Left cardiac atrium (tissue), 4 donors: ENCODE data around the gene ELAVL1. TPM values are rescaled to one million over a fixed set of nuclear protein-coding genes. Genes with fewer than 3 reads are reported as not detected.

Source experiments
- ATAC-seq, 2 donors: fragments of 200-7000 bp; cut with Tn5 transposase; one replicate each; pipeline ENCODE4 v1.9.1; 2020; ENCODE audit warnings: mild to moderate bottlenecking in 2 of 2, moderate library complexity in 2 of 2
- DNase-seq: peaks from one replicate; pipeline ENCODE4 v3.0.0-alpha.2; 2020
- intact Hi-C, 2 donors: fragments of 100-400 bp; cut with DNase I; formaldehyde crosslinking; loops; one replicate each; pipeline versions ENCODE4 v1.14.1 to v1.15.1; 2022 to 2023
- total RNA-seq, 2 donors: library from RNA; stranded (reverse); fragmentation: NEBNext Ultra II Directional; extraction: Animal tissue kit (Norgen Biotek cat#: 25700); gene quantifications; one replicate each; pipeline ENCODE4 v1.2.1, GENCODE V29; 2021
- donor health status: DM: no; HTN: yes; CAD: no.
- donor health status: DM: no; HTN: yes; CAD: no; lungs with severe emphysema.
- donor health status: DM: yes; HTN: yes; CAD: no.
- donor health status: Dilated cardiomyopathy.

The ELAVL1 gene
- total RNA-seq, 2 donors from 2014 or later: 51.6 to 68.3 TPM

DNA sequence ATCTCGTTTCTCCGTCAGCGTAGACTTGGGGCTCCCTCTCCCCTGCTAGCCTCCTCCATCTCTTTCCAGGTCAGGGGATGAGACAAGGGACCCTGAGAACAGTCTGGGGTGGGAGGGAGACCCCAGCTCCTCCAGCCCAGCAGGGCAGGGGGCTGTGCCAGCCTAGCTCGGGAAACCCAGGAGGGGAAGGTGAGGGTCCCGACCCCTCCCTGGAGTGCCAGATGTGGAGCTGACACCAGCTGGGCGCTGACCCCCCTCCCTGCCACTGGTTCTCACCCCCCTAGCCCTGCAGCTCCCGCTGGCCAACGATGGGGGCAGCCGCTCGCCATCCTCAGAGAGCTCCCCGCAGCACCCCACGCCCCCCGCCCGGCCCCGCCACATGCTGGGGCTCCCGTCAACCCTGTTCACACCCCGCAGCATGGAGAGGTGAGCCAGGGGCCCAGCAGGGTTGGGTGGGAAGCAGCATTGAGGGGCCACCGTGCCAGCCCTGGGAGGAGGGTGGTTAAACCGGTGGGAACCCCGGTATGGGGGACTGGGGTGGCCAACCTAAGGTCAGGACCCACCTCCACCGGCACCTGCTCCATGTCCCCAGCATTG is 95.9 kb downstream of the ELAVL1 start:
- intact Hi-C loops: no loop called here
- ATAC-seq (no peak), DNase-seq (no peak)

DNA sequence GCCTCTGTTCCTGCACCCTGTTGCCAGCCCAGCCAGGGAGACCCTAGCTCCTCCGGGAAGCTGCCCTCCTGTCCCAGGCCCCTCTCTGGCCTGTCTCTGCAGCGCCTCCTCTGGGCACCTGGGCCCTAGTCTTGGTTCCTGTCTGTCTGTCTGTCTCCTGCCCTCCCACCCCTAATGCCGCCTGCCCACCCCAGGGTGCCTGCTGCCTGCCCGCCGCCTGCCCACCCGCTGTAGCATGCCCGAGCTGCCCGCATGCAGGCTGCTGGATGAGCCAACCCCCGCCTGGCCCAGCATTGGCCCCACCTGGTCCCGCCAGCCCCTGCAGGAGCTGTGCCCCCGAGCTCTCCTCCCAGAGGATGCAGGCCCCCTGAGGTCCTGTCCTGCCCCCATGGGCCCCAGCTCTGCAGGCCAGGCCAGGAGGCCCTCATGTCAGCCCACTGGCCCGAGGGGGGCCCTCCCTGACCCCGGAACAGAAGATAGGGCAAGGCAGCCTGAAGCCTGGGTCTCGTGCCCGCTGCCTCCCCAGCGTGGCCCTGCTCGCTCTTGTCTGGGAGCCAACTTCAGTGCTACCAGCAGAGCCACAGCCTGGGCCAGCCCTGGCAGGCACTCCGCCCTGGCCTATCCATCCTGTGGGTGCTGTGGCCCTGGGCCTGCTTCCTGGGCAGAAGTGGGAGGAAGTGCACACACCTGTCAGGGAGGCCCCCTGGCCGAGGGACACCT is 96.5 kb downstream of the ELAVL1 start:
- ATAC-seq (no peak), DNase-seq (no peak)
- intact Hi-C loops: no loop called here

Other genes with a start within 250 kb of the ELAVL1 start
- gene CLEC4M, start 242.4 kb downstream of the ELAVL1 start, total RNA-seq: under 1 TPM in 1 of 2 donors, not detected in 1; 0.29 TPM
- 10 to 100 TPM; 17.6 to 18.8 TPM for gene EVI5L, start 175.4 kb downstream of the ELAVL1 start, total RNA-seq
- gene PRR36, start 131.3 kb downstream of the ELAVL1 start, total RNA-seq: under 1 TPM; 0.10 to 0.24 TPM
- gene LRRC8E, start 117.1 kb downstream of the ELAVL1 start, total RNA-seq: 1 to 10 TPM in 1 of 2 donors, under 1 TPM in 1; 0.88 to 1.7 TPM
- 10 to 100 TPM; 24.3 to 25.8 TPM for gene MAP2K7, start 101.8 kb downstream of the ELAVL1 start, total RNA-seq
- 10 to 100 TPM in 1 of 2 donors, 1 to 10 TPM in 1; 9.7 to 13.6 TPM for gene TGFBR3L, start 90.8 kb downstream of the ELAVL1 start, total RNA-seq
- gene SNAPC2, start 85.3 kb downstream of the ELAVL1 start, total RNA-seq: 10 to 100 TPM in 1 of 2 donors, 1 to 10 TPM in 1; 9.6 to 13.9 TPM
- under 1 TPM; 0.91 to 0.97 TPM for gene CTXN1, start 79.5 kb downstream of the ELAVL1 start, total RNA-seq
- gene TIMM44, start 62.0 kb downstream of the ELAVL1 start, total RNA-seq: 10 to 100 TPM; 70.6 to 73.8 TPM
- gene CCL25, start 47.1 kb upstream of the ELAVL1 start, total RNA-seq: not detected
- gene FBN3, start 144.0 kb upstream of the ELAVL1 start, total RNA-seq: not detected
- gene CERS4, start 203.7 kb upstream of the ELAVL1 start, total RNA-seq: 10 to 100 TPM; 13.8 to 17.3 TPM